GM21390 (cell line): ENCODE results near the gene GH1.

ENCODE experiments used
- ATAC-seq: cut with Tn5 transposase; IDR thresholded peaks from one replicate; pipeline ENCODE4 v1.9.1; 2021; ENCODE audit not compliant: unreplicated experiment

Gene GH1

GRCh38 chr17:63944736-63945499 is 26.3 kb upstream of the GH1 start:
- ATAC-seq = no peak

DNA sequence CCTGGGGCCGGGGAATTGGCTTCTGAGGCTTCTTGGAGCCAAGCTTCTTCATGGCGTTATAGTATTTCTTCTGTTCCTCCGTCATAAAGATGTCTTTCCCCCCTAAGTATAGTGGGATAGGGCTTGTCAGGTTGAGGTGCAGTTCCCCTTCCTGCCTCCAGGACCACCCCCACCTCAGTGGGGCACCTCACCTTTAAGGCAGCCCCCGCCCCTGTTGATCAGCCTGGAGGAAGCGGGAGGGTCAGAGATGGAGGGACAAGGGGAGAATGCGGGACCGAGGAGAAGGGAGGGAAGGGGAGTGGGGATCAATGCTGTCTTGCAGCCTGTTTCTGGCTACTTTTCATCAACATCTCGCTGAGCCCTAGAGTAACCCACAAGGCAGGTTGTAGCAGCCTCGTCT is 25.1 kb upstream of the GH1 start:
- ATAC-seq = no peak

DNA sequence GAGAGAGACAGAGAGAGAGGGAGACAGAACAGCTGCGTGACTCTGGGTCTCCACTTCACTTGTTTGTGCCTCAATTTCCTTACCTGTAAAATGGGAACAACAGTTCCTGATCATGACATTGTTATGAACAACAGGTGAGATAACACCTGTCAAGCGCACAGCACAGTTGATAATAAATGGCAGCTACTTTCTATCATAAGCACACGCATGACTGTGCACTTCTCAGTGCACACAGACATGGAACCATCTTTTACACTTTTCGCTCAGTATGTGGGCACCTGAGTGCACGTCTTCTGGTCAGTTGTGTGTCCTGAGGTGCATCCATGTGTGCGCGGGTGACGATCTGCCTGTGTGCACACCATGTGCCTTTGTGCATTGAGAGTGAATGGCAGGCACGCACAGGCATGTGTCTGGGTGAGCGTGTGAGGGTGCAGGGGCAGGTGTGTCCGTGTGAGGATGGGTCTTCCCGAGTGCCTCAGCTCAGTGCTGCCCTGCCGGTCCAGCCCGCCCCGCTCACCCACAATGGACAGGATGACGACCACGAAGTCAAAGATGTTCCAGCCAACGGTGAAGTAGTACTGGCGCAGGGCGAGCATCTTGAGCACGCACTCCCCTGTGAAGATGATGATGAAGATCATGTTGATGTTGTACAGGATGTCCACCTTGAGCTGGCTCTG is 23.8 kb upstream of the GH1 start:
- no peak for ATAC-seq

DNA sequence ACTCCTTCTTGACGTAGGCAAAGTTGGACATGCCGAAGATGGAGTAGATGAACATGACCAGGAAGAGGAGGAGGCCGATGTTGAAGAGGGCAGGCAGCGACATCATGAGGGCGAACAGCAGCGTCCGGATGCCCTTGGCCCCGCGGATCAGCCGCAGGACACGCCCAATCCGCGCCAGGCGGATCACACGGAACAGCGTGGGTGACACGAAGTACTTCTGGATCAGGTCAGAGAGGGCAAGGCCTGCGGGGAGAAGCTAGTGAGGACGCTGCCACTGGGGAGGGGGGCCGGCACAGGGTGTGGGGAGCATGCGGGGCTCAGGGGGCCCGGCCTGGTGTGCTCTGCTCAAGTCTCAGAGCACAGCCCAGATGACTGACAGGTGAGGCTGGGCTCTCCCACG is 23.1 kb upstream of the GH1 start:
- ATAC-seq = no peak

- ATAC-seq = no peak
Observed at GRCh38 chr17:63941162-63941561, 22.5 kb upstream of the GH1 start.

DNA sequence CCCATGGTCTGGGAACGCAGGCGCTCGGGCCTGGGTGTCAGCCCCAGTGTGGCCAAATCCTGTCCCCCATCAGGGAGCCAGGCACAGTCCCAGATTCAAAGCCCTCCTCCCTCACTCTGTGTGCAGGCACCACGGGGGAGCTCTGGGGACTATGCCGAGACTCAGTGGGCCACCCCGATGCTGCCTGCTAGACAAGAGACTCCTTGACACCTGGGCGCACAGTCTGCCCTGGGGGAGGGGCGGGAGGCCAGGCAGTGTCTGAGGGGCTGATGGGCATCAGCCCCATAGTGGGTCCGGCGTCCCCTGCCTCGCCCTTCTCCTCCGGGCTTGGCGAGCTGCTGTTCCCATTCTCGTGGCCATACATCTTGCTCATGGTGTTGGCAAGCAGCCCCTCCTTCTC is 21.9 kb upstream of the GH1 start:
- ATAC-seq = no peak

DNA sequence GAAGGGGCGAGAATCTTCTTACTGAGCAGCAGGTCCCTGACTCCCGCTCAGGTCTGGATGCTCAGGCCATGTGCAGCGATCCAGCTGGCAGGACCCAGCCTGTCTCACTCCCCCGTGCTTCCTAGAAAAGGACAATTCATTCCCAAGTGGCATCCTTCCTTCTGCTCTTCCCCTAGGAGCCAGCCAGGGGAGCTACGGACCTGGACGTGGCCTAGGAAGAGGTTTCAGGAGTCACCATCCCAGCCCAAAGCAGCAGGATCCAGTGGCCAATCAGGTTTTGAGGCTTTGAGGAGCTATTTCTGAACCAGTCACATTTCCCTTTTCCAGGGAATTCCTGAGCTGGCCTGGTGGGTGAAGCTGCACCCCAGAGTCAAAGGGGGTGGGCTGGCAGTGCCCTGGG is 21.2 kb upstream of the GH1 start:
- no peak for ATAC-seq

DNA sequence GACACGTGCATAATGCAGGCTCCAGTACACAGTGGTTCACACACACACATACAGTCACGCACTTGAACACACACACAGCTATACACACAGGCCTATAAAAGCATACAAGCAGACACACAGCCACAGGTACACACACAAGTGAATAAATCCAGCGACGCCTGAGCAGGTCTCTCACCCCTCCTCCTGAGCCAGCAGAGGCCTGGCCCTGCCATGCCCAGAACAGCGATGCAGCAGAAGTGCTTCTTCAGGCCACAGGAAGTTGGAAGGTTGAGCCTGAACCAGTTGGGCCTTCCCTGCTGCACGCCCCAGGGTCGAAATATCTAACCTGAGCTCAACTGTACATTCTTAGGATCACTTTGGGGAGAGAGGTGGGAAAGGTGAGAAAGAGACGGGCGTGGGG is 20.8 kb upstream of the GH1 start:
- no peak for ATAC-seq

- ATAC-seq = no peak
Observed at GRCh38 chr17:63937920-63938319, 19.3 kb upstream of the GH1 start.

DNA sequence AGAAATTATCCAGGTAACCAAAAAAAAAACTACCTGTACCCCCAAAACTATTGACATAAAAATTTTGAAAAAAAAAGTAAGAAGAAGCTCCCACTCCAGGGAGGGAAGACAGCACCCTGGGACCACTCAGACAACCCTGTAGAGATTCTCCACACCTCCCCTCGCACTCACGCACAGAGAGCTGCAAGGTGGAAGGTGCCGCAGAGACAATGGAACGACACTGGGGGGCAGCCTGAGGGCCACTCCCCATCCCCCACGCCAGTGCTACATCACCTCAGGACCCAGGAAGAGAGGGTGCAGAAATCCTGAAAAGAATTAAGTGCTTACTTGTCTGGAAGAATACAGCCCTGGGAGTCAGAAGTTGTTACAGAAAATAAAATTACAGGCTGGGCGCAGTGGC is 18.7 kb upstream of the GH1 start:
- no peak for ATAC-seq

DNA sequence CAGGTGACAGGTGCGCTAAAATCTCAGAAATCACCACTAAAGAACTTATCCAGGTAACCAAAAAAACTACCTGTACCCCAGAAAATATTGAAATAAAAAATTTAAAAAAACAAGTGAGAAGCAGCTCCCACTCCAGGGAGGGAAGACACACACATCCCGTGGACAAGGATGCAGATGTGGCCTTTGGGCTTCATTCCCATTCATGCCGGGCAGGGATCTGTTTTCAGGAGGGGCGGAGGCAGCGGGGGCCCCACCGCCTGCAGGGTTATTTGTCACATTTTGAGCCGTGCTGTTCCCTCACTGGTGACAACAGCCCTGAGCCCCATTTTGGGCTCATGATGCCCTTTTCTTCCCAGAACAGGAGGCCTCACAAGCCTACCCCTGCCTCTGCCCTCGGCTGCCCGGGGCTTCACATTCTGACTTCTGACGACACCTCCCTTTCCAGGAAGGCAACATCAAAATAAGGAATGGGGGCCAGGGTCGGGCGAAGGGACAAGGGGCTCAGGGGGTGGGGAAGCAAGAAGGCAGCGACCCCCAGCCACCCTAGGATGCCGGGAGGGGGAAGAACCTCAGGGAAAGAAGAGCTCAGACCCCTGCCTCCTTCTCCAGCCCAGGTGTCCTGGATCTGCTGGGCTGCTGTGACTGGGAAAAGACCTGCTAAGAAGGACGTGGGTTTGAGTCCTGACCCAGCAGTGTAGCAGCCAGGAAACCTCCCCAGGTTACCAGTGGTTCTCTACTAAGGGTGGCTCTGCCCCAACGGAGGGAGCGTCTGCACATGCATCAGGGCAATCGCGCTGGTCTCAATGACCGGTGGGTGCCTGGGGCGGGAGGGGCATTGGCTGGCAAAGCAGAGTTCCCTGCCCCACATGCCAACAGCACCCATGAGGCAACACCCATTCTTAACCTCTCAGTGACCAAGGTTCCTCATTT is 15.8 kb upstream of the GH1 start:
- ATAC-seq = no peak

DNA sequence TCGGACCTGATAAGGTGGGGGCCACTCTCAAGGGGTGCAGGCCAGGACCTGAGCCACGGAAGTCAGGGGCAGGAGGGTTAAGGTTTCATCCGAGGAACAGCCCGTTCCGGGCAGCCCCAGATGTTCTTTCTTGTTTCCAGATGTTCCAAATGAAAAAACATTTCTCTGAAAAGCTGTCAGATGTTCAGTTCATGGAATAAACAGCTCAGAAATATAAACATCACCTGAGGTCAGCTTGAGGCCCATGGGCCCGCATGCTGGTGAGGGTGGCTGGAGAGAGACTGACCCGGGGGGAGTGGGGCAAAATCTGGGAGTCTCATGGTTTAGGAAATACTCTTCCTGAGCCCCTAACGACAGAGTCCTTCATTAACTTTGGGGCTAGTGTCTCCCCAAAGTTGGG is 15.0 kb upstream of the GH1 start:
- ATAC-seq = no peak

GRCh38 chr17:63932721-63933120 is 14.1 kb upstream of the GH1 start:
- peak; percentile 5 for ATAC-seq

GRCh38 chr17:63931981-63932561 is 13.4 kb upstream of the GH1 start, which contains the start of gene CD79B:
Gene CD79B (minus strand): TSS chr17:63932331. CDS start chr17:63932261, 70 bp downstream.
- ATAC-seq = peak; percentile 74

DNA sequence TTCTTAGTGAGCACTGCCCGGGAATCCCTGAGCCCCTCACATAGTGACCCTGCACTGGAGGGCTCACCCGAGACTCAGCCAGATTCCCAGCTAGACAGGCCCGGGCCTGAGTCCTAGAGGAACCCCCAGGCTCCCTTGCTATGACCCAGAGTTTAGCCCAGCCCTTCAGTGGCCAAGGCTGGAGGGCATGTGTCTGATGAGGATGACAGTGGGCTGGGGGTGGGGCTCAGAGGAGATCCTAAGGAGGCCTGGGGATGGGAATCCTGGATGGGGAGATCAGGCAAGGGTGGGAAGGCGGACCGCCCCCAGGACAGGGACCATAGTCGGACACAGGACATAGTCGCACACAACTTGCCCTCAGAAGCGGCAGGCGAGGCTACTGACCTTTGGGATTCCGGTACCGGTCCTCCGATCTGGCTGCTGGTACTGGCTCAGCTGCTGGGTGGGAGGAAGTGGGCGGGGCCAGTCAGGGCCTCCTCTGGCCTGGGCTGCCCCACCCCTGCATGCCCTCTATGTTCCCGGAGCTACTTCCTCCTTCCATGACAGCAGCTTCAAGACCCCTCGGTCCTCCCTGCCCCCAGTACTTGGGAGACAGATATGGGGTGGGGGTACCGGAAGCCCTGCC is 12.4 kb upstream of the GH1 start:
- ATAC-seq = peak; percentile 46

DNA sequence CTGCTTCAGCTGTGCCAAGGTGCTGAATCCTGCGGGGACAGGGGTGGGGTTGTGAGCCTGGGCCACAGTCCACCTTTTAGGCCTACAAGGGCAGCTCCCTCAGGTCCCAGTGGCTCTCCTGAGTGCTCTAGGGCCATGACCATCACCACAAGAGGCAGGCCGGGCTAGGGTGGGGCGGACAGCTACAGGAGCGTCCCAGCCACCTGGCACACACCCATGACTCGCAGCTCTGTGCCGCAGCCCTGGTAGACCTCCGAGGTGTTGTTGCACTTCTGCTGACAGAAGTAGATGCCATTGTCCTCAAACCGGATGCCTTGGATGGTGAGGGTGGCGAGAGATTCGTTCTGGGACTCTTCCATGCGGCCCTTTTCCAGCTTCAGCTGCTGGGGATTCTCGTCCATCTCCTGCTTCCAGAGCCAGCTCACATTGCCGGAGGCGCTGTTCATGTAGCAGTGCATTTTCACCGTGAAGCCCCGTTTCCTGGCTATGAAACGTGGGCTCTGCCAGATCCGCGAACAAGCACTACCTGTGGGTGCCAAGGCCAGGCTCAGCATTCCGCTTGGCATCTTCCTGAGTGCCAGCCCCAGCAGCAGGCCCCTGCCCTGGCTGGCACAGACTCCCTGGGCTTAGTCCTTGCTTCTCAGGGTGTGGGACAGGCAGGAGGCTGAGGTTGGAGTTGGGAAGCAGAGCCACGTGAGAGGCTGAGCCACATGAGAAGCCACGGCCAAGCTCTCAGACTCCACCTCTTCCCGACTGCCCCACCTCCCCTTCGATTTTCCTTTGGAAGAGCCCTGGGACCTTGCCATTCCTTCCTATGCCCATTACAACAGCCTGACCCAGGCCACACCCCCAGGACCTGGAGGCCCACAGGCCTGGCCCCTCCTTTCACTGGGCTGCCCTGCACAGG is 11.5 kb upstream of the GH1 start:
- ATAC-seq = no peak

DNA sequence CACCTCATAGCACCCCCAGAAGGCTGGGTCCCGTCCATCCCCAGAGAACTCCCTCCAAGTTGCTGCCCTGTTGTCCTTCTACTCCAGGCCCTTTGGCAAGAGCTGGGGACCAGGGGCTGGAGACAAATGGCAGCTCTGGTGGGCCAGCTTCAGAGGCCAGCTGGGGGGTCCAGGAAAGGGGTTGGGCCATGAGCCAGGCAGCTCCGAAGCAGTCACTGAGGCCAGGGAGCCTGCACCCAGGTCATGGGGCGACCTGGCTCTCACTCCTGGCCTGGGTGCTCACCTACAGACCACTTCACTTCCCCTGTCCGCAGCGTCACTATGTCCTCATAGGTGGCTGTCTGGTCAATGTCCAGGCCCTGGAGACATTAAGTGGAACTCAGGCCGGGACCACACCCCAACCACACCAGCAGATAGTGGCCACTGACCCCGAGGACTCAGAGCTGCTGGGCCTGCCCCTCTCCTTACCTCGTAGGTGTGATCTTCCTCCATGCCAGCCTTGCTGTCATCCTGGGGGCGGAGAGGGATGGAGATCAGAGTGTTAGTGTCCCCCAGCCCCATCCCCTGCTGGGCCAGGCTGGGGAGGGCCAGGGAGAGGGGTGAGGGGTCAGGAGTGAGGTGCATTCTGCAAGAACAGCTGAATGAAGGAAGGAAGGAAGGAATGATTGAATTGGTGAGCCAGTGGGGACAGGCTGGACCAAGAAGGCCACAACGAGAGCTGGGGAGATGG is 10.5 kb upstream of the GH1 start:
- no peak for ATAC-seq

- ATAC-seq = no peak
Observed at GRCh38 chr17:63928172-63928666, 9.6 kb upstream of the GH1 start.
